K562 (cell line): ENCODE results near the gene ZNF692. TPM values are rescaled to one million over a fixed set of nuclear protein-coding genes. Genes with fewer than 3 reads are reported as not detected.
A peak's percentile ranks its signal among the peaks of the same experiment; 100 is the strongest.

ENCODE experiments used
- ATF1 ChIP-seq, 2 experiments: fragments of 450-650 bp in 1 of 2; IDR thresholded peaks; 2 replicates each; pipeline ENCODE4 v1.6.1; 2016; ENCODE audit warnings: missing compliant biosample characterization in 1 of 2, missing genetic modification characterization in 1 of 2
- BDP1 ChIP-seq: IDR thresholded peaks from 3 replicates; pipeline ENCODE4 v1.6.1; 2011; ENCODE audit not compliant: insufficient read length, insufficient read depth
- CBX5 ChIP-seq: IDR thresholded peaks from 2 replicates; pipeline ENCODE4 v1.6.1; 2014; ENCODE audit warnings: low read depth, borderline replicate concordance
- E2F6 ChIP-seq, 2 experiments: IDR thresholded peaks; 2 replicates each; pipeline ENCODE4 v1.6.1; 2011; ENCODE audit warnings: borderline replicate concordance in 1 of 2, control low read depth in 1 of 2, low read depth in 1 of 2, low read length in 1 of 2, mild to moderate bottlenecking in 1 of 2, mixed read lengths in 1 of 2, moderate library complexity in 1 of 2; ENCODE audit not compliant: insufficient read depth in 1 of 2, insufficient read length in 1 of 2, poor library complexity in 1 of 2, severe bottlenecking in 1 of 2; ENCODE audit errors: extremely low read depth in 1 of 2
- ERF ChIP-seq: fragments of 450-650 bp; formaldehyde crosslinking; IDR thresholded peaks from 2 replicates; pipeline ENCODE4 v1.4.0; 2020; ENCODE audit warnings: mild to moderate bottlenecking, mixed read lengths
- HNRNPK ChIP-seq: fragments of 200-400 bp; formaldehyde crosslinking; IDR thresholded peaks from one replicate; pipeline ENCODE4 v1.6.1; 2018; ENCODE audit warnings: mild to moderate bottlenecking, low read depth, low read length; ENCODE audit not compliant: poor library complexity, severe bottlenecking
- IRF2 ChIP-seq: sonication (generic); formaldehyde crosslinking; IDR thresholded peaks from 2 replicates; pipeline ENCODE4 v1.8.1; 2022; ENCODE audit warnings: mild to moderate bottlenecking, missing genetic modification reagents
- NCOA2 ChIP-seq, 2 experiments: fragments of 450-650 bp; IDR thresholded peaks; 2 replicates each; pipeline ENCODE4 v1.6.1; 2018; ENCODE audit warnings: mild to moderate bottlenecking in 2 of 2, moderate library complexity in 1 of 2; ENCODE audit not compliant: partially characterized antibody in 2 of 2
- NCOR1 ChIP-seq: fragments of 450-650 bp; IDR thresholded peaks from 2 replicates; pipeline ENCODE4 v1.6.1; 2016; ENCODE audit warnings: mild to moderate bottlenecking, moderate library complexity
- OTX1 ChIP-seq: fragments of 450-650 bp; formaldehyde crosslinking; IDR thresholded peaks from 2 replicates; pipeline ENCODE4 v1.4.0; 2022; ENCODE audit warnings: mild to moderate bottlenecking
- PHB2 ChIP-seq: fragments of 450-650 bp; IDR thresholded peaks from 2 replicates; pipeline ENCODE4 v1.6.1; 2017; ENCODE audit warnings: low read depth
- POLR2G ChIP-seq: fragments of 200-400 bp; formaldehyde crosslinking; IDR thresholded peaks from 2 replicates; pipeline ENCODE4 v1.6.1; 2017; ENCODE audit warnings: low read depth, mild to moderate bottlenecking, antibody characterized with exemption, low read length, moderate library complexity
- SMAD2 ChIP-seq: fragments of 150-350 bp; IDR thresholded peaks from 2 replicates; pipeline ENCODE4 v1.6.1; 2014; ENCODE audit warnings: low read depth, mild to moderate bottlenecking, low read length
- SPI1 ChIP-seq: IDR thresholded peaks from 2 replicates; pipeline ENCODE4 v1.6.1; 2011; ENCODE audit warnings: low read depth, low read length, control low read depth, borderline replicate concordance
- TSC22D4 ChIP-seq: fragments of 450-650 bp; IDR thresholded peaks from 2 replicates; pipeline ENCODE4 v1.6.1; 2016; ENCODE audit warnings: missing genetic modification characterization, missing biosample characterization, control low read depth
- ZC3H11A ChIP-seq: IDR thresholded peaks from 2 replicates; pipeline ENCODE4 v1.6.1; 2012; ENCODE audit warnings: low read depth, low read length, improper control_type of control experiment
- ZFP36 ChIP-seq: fragments of 150-350 bp; IDR thresholded peaks from 2 replicates; pipeline ENCODE4 v1.6.1; 2018; ENCODE audit warnings: low read length, low read depth; ENCODE audit not compliant: partially characterized antibody
- ZNF175 ChIP-seq: fragments of 200-800 bp; sonication (Bioruptor generic); IDR thresholded peaks from 2 replicates; pipeline ENCODE4 v1.6.1; 2016; ENCODE audit warnings: low read depth, mild to moderate bottlenecking, missing genetic modification characterization, missing compliant biosample characterization
- ZNF212 ChIP-seq: fragments of 450-650 bp; formaldehyde crosslinking; IDR thresholded peaks from 2 replicates; pipeline ENCODE4 v1.4.0; 2020; ENCODE audit warnings: mild to moderate bottlenecking
- ZNF23 ChIP-seq: fragments of 250-450 bp; sonication (Bioruptor Pico); IDR thresholded peaks from 2 replicates; pipeline ENCODE4 v1.4.0; 2020; ENCODE audit warnings: mild to moderate bottlenecking
- polyA plus RNA-seq, 8 experiments: library from polyadenylated mRNA; depleted of rRNA in 4 of 8; stranded (reverse) in 5 of 8; unstranded in 3 of 8; fragments of >200 nt; fragmentation: Nextera tagmentation in 2 of 8; fragmentation: Illumina TruSeq in 1 of 8; extraction: Ambion mirVana in 2 of 8; extraction: Trizol in 1 of 8; gene quantifications; 2 replicates each; pipeline versions ENCODE4 v1.2.1 to v1.2.3, GENCODE V29; 2011 to 2014; ENCODE audit warnings: inconsistent platforms in 1 of 8, missing spikeins in 1 of 8
- total RNA-seq, 7 experiments: library from RNA; depleted of rRNA in 6 of 7; stranded (reverse); fragments of >200 nt in 6 of 7; fragmentation: Illumina TruSeq in 2 of 7; extraction: Trizol in 2 of 7; gene quantifications; 2 replicates each; pipeline versions ENCODE4 v1.2.1 to v1.2.3, GENCODE V29; 2011 to 2021; ENCODE audit warnings: low replicate concordance in 1 of 7
- TF ChIP-seq, protein P1 (sequence below), 2 experiments: IDR thresholded peaks; 2 replicates each; pipeline ENCODE4 v1.6.1; 2012; ENCODE audit warnings: improper control_type of control experiment in 2 of 2, low read depth in 2 of 2, low read length in 2 of 2, borderline replicate concordance in 1 of 2
- TF ChIP-seq, protein P2 (sequence below): fragments of 250-450 bp; sonication (Bioruptor Pico); IDR thresholded peaks from 2 replicates; pipeline ENCODE4 v1.5.1; 2021; ENCODE audit warnings: mild to moderate bottlenecking
- TF ChIP-seq, protein P3 (sequence below): sonication (generic); formaldehyde crosslinking; IDR thresholded peaks from 2 replicates; pipeline ENCODE4 v1.9.0; 2022; ENCODE audit warnings: mild to moderate bottlenecking, missing genetic modification reagents

Gene ZNF692
- total and polyA plus RNA-seq, 9 of the 15 experiments (the other 6 are each of a cell fraction or from before 2014, with no cell fraction given), result 8.4 to 143 (median 55.9) TPM

- TF ChIP-seq BDP1 (no peak), SPI1 (0 out of 2 replicates have a peak, but pooled peaks have one; percentile 14), TSC22D4 (tag) (no peak), ZC3H11A (0 out of 2 replicates have a peak, but pooled peaks have one; percentile 45), HNRNPK (no peak), ZFP36 (no peak), ZNF212 (CRISPR knock-in tag) (no peak), ZNF175 (CRISPR knock-in tag) (peak; percentile 94), ZNF23 (CRISPR knock-in tag) (no peak), NCOA2 (IDR thresholded peaks at IDR 0.05; ENCODE audit: partially characterized antibody in 2 of 2) (no peak), OTX1 (CRISPR knock-in tag) (no peak; the same call in 1 of the 2 replicates), SMAD2 (no peak), NCOR1 (0 out of 2 replicates have a peak, but pooled peaks have one; percentile 49), ATF1 (CRISPR knock-in tag; IDR thresholded peaks at IDR 0.05) (no peak), ATF1 (tag; IDR thresholded peaks at IDR 0.05) (peak; percentile 96), PHB2 (no peak), ERF (no peak), E2F6 (IDR thresholded peaks at IDR 0.05; ENCODE audit: borderline replicate concordance in 1 of 2, extremely low read depth in 1 of 2, insufficient read depth in 1 of 2, insufficient read length in 1 of 2, low read depth in 1 of 2, low read length in 1 of 2, poor library complexity in 1 of 2, severe bottlenecking in 1 of 2) (peak; percentile 48 to 55), CBX5 (no peak), IRF2 (CRISPR knock-in tag) (no peak), POLR2G (peak; percentile 92)
- TF ChIP-seq, protein P1, sequence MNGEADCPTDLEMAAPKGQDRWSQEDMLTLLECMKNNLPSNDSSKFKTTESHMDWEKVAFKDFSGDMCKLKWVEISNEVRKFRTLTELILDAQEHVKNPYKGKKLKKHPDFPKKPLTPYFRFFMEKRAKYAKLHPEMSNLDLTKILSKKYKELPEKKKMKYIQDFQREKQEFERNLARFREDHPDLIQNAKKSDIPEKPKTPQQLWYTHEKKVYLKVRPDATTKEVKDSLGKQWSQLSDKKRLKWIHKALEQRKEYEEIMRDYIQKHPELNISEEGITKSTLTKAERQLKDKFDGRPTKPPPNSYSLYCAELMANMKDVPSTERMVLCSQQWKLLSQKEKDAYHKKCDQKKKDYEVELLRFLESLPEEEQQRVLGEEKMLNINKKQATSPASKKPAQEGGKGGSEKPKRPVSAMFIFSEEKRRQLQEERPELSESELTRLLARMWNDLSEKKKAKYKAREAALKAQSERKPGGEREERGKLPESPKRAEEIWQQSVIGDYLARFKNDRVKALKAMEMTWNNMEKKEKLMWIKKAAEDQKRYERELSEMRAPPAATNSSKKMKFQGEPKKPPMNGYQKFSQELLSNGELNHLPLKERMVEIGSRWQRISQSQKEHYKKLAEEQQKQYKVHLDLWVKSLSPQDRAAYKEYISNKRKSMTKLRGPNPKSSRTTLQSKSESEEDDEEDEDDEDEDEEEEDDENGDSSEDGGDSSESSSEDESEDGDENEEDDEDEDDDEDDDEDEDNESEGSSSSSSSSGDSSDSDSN (IDR thresholded peaks at IDR 0.05; ENCODE audit: borderline replicate concordance in 1 of 2, low read depth in 2 of 2, low read length in 2 of 2), result peak in 1 of 2 experiments; percentile 80; a peak in 1 of 4 replicates
- TF ChIP-seq, protein P2, sequence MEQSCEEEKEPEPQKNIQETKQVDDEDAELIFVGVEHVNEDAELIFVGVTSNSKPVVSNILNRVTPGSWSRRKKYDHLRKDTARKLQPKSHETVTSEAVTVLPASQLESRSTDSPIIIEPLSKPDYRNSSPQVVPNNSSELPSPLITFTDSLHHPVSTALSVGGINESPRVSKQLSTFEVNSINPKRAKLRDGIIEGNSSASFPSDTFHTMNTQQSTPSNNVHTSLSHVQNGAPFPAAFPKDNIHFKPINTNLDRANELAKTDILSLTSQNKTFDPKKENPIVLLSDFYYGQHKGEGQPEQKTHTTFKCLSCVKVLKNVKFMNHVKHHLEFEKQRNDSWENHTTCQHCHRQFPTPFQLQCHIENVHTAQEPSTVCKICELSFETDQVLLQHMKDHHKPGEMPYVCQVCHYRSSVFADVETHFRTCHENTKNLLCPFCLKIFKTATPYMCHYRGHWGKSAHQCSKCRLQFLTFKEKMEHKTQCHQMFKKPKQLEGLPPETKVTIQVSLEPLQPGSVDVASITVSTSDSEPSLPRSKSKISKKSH (CRISPR knock-in tag), result no peak
- TF ChIP-seq, protein P3, sequence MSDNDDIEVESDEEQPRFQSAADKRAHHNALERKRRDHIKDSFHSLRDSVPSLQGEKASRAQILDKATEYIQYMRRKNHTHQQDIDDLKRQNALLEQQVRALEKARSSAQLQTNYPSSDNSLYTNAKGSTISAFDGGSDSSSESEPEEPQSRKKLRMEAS (CRISPR knock-in tag), result peak; percentile 54; the same call in 1 of the 2 replicates
These were observed 32.8 kb downstream of the ZNF692 start, which contains the start of gene SH3BP5L (continued) for GRCh38 chr1:248825909-248826760.
